H9 (cell line): ENCODE results near the gene ITPR2. TPM values are rescaled to one million over a fixed set of nuclear protein-coding genes. Genes with fewer than 3 reads are reported as not detected.

Experiments
- DNase-seq: peaks from one replicate; pipeline ENCODE4 v3.0.0-alpha.2; 2017
- H2AFZ ChIP-seq: one replicate; pipeline ENCODE4 v1.6.1; 2013; ENCODE audit warnings: mild to moderate bottlenecking, low read length, control low read depth, moderate library complexity
- H2AK5ac ChIP-seq: 2 replicates; pipeline ENCODE4 v1.6.1; 2013; ENCODE audit warnings: low read length, control low read depth, mixed read lengths; ENCODE audit not compliant: insufficient read length
- H2BK120ac ChIP-seq: one replicate; pipeline ENCODE4 v1.6.1; 2013; ENCODE audit warnings: low read depth, mild to moderate bottlenecking, low read length, control low read depth, inconsistent platforms; ENCODE audit not compliant: poor library complexity, severe bottlenecking
- H2BK12ac ChIP-seq: 2 replicates; pipeline ENCODE4 v1.6.1; 2013; ENCODE audit warnings: low read length, control low read depth, mixed read lengths, low read depth; ENCODE audit not compliant: insufficient read length
- H2BK15ac ChIP-seq: 2 replicates; pipeline ENCODE4 v1.6.1; 2013; ENCODE audit warnings: low read depth, low read length, control low read depth
- H2BK20ac ChIP-seq: one replicate; pipeline ENCODE4 v1.6.1; 2013; ENCODE audit warnings: low read depth, mild to moderate bottlenecking, low read length, control low read depth, inconsistent platforms; ENCODE audit not compliant: poor library complexity, severe bottlenecking
- H2BK5ac ChIP-seq: 2 replicates; pipeline ENCODE4 v1.6.1; 2013; ENCODE audit warnings: low read length, control low read depth, mixed read lengths; ENCODE audit not compliant: insufficient read length
- H3K14ac ChIP-seq: 2 replicates; pipeline ENCODE4 v1.6.1; 2013; ENCODE audit warnings: low read length, control low read depth; ENCODE audit not compliant: insufficient read depth
- H3K18ac ChIP-seq: 2 replicates; pipeline ENCODE4 v1.6.1; 2013; ENCODE audit warnings: low read depth, mild to moderate bottlenecking, mixed read lengths, low read length, control low read depth; ENCODE audit not compliant: insufficient read length
- H3K23ac ChIP-seq: 2 replicates; pipeline ENCODE4 v1.6.1; 2013; ENCODE audit warnings: low read length, control low read depth, mixed read lengths, low read depth; ENCODE audit not compliant: insufficient read length
- H3K23me2 ChIP-seq: 2 replicates; pipeline ENCODE4 v1.6.1; 2013; ENCODE audit warnings: low read depth, mild to moderate bottlenecking, mixed read lengths, low read length, control low read depth; ENCODE audit not compliant: insufficient read length, poor library complexity, severe bottlenecking
- H3K27ac ChIP-seq: 2 replicates; pipeline ENCODE4 v1.5.1; 2013; ENCODE audit warnings: low read length, control low read depth, mixed read lengths, low read depth; ENCODE audit not compliant: insufficient read length
- H3K27me3 ChIP-seq: 2 replicates; pipeline ENCODE4 v1.6.1; 2013; ENCODE audit warnings: low read length, control low read depth, inconsistent platforms; ENCODE audit not compliant: insufficient read depth
- H3K4ac ChIP-seq: 2 replicates; pipeline ENCODE4 v1.6.1; 2013; ENCODE audit warnings: low read depth, mild to moderate bottlenecking, control low read depth, inconsistent platforms, low read length, moderate library complexity
- H3K4me1 ChIP-seq: 2 replicates; pipeline ENCODE4 v1.6.1; 2013; ENCODE audit warnings: low read length, control low read depth, inconsistent platforms; ENCODE audit not compliant: insufficient read depth
- H3K4me2 ChIP-seq: 2 replicates; pipeline ENCODE4 v1.6.1; 2013; ENCODE audit warnings: low read length, control low read depth, mixed read lengths; ENCODE audit not compliant: insufficient read length, insufficient read depth
- H3K56ac ChIP-seq: 2 replicates; pipeline ENCODE4 v1.6.1; 2013; ENCODE audit warnings: low read depth, mild to moderate bottlenecking, mixed read lengths, low read length, control low read depth; ENCODE audit not compliant: insufficient read length
- H3K79me1 ChIP-seq: 2 replicates; pipeline ENCODE4 v1.6.1; 2013; ENCODE audit warnings: low read depth, mild to moderate bottlenecking, moderate library complexity, low read length, control low read depth, inconsistent platforms; ENCODE audit not compliant: insufficient read depth, poor library complexity, severe bottlenecking
- H3K79me2 ChIP-seq: 2 replicates; pipeline ENCODE4 v1.6.1; 2013; ENCODE audit warnings: low read length, control low read depth, inconsistent platforms; ENCODE audit not compliant: insufficient read depth
- H3K9ac ChIP-seq: 2 replicates; pipeline ENCODE4 v1.6.1; 2013; ENCODE audit warnings: low read length, control low read depth, mixed read lengths; ENCODE audit not compliant: insufficient read length; ENCODE audit errors: extremely low read depth
- H3K9me3 ChIP-seq: one replicate; pipeline ENCODE4 v1.6.1; 2013; ENCODE audit warnings: low read depth, low read length, inconsistent platforms; ENCODE audit not compliant: control insufficient read depth
- H3T11ph ChIP-seq: one replicate; pipeline ENCODE4 v1.6.1; 2013; ENCODE audit warnings: mild to moderate bottlenecking, low read length, control low read depth, inconsistent platforms
- H4K20me1 ChIP-seq: one replicate; pipeline ENCODE4 v1.6.1; 2013; ENCODE audit not compliant: control insufficient read depth, insufficient read length, insufficient read depth
- H4K5ac ChIP-seq: 2 replicates; pipeline ENCODE4 v1.6.1; 2013; ENCODE audit warnings: low read depth, mild to moderate bottlenecking, mixed read lengths, low read length, control low read depth; ENCODE audit not compliant: insufficient read length
- H4K8ac ChIP-seq: replicated peaks from 2 replicates; pipeline ENCODE4 v1.6.1; 2013; ENCODE audit warnings: low read length, control low read depth, mixed read lengths, low read depth; ENCODE audit not compliant: insufficient read length
- H4K91ac ChIP-seq: 2 replicates; pipeline ENCODE4 v1.6.1; 2013; ENCODE audit warnings: low read depth, mild to moderate bottlenecking, moderate library complexity, mixed read lengths, low read length, control low read depth; ENCODE audit not compliant: insufficient read length
- H3K27ac Mint-ChIP-seq, 3 experiments: 2 replicates in 2 of 3; 3 replicates in 1 of 3; pipeline ENCODE4 v1.8.0; 2020 to 2021; ENCODE audit warnings: mixed read lengths in 3 of 3, mild to moderate bottlenecking in 1 of 3, moderate library complexity in 1 of 3
- H3K27me3 Mint-ChIP-seq: 2 replicates; pipeline ENCODE4 v1.8.0; 2021; ENCODE audit warnings: low read depth, mild to moderate bottlenecking, moderate library complexity, mixed read lengths
- H3K36me3 Mint-ChIP-seq, 3 experiments: 2 replicates in 2 of 3; 3 replicates in 1 of 3; pipeline ENCODE4 v1.8.0; 2020 to 2021; ENCODE audit warnings: low read depth in 3 of 3, mixed read lengths in 3 of 3; ENCODE audit not compliant: insufficient read depth in 1 of 3
- H3K4me1 Mint-ChIP-seq, 2 experiments: 2 replicates each; pipeline ENCODE4 v1.8.0; 2020; ENCODE audit warnings: mixed read lengths in 2 of 2
- H3K4me3 Mint-ChIP-seq, 2 experiments: 2 replicates in 1 of 2; 3 replicates in 1 of 2; pipeline ENCODE4 v1.8.0; 2020 to 2021; ENCODE audit warnings: mild to moderate bottlenecking in 2 of 2, mixed read lengths in 2 of 2, moderate library complexity in 1 of 2
- H3K9me3 Mint-ChIP-seq, 2 experiments: 2 replicates in 1 of 2; 3 replicates in 1 of 2; pipeline ENCODE4 v1.8.0; 2020; ENCODE audit warnings: mild to moderate bottlenecking in 2 of 2, mixed read lengths in 2 of 2, moderate library complexity in 1 of 2
- WGBS: extraction: QIAGEN DNeasy Blood & Tissue Kit; methylation state at CpG from one replicate; pipeline ENCODE4 v1.1.7; 2013; ENCODE audit warnings: missing lambda C conversion rate, low lambda C conversion rate, mixed read lengths; ENCODE audit not compliant: insufficient read length; ENCODE audit errors: extremely low coverage; 5-methylcytosine and 5-hydroxymethylcytosine counted together
- total RNA-seq: library from RNA; stranded (reverse); gene quantifications from 2 replicates; pipeline ENCODE4 v1.2.1, GENCODE V29; 2021
- TF ChIP-seq, protein P1 (sequence below): fragments of 200-600 bp; sonication (generic); conservative IDR thresholded peaks from 3 replicates; pipeline ENCODE4 v1.8.0; 2021; ENCODE audit warnings: antibody characterized with exemption, mild to moderate bottlenecking

The ITPR2 gene
- total RNA-seq, 1 experiment from 2014 or later: 14.8 TPM

DNA sequence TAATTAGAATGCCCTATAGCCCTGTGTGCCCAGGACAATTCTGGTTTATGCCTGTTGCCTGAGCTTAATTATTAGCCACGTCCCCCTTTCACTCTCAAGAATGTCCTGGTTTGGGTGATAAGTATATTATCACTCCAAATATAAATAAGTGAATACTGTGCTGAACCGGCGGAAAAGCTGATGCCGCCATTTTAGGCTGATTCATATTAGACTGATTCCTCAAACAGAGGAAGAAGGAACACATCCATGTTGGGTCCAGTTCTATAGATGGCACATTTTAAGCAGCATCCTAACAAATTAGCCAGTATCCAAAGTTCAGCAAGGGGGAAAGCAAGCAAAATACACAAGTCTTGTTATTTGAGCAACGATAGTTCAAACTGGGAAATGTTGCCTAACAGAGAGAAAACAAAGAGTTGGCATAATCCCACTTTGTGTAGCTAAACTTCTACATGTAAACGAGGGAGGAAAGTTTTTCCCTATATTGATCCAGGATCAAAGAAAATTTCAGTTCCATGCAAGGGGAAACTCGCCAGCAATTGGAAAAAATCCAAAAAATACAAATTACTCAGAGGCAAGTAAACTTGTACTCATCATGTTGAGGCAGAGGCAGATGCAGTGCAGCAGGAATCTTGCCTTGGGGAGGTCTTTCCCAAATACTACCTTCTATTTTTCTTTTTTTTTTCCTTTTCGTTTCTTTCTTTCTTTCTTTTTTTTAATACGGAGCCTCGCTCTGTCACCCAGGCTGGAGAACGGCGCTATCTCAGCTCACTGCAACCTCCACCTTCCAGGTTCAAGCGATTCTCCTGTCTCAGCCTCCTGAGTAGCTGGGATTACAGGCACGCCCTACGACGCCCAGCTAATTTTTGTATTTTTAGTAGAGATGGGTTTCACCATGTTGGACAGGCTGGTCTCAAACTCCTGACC is 96.2 kb downstream of the ITPR2 start:
- H3K9me3 ChIP-seq: peaks cover 9% of the 10 kb centered on the region
- no peak overlapping the region for H4K5ac ChIP-seq
- WGBS: no CpG with 5 or more reads among the region's 16 CpGs
- no peak overlapping the region for H4K91ac ChIP-seq
- no peak overlapping the region for H2AK5ac ChIP-seq
- no peak overlapping the region for H3K56ac ChIP-seq
- no peaks in the 10 kb centered on the region for H3K23me2 ChIP-seq
- no peak overlapping the region for H3K18ac ChIP-seq
- peaks cover 4% of the 10 kb centered on the region; the same call in 1 of the 2 replicates for H3K79me2 ChIP-seq
- no peak overlapping the region for H3K27ac ChIP-seq
- no peak overlapping the region for H3K4me2 ChIP-seq
- no peaks in the 10 kb centered on the region for H3K27me3 Mint-ChIP-seq
- H2BK12ac ChIP-seq: no peak overlapping the region
- TF ChIP-seq, protein P1, sequence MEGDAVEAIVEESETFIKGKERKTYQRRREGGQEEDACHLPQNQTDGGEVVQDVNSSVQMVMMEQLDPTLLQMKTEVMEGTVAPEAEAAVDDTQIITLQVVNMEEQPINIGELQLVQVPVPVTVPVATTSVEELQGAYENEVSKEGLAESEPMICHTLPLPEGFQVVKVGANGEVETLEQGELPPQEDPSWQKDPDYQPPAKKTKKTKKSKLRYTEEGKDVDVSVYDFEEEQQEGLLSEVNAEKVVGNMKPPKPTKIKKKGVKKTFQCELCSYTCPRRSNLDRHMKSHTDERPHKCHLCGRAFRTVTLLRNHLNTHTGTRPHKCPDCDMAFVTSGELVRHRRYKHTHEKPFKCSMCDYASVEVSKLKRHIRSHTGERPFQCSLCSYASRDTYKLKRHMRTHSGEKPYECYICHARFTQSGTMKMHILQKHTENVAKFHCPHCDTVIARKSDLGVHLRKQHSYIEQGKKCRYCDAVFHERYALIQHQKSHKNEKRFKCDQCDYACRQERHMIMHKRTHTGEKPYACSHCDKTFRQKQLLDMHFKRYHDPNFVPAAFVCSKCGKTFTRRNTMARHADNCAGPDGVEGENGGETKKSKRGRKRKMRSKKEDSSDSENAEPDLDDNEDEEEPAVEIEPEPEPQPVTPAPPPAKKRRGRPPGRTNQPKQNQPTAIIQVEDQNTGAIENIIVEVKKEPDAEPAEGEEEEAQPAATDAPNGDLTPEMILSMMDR: no peak
- H3K4me1 Mint-ChIP-seq: peaks cover 2 to 9% of the 10 kb centered on the region in 2 experiments
- peaks cover 10 to 11% of the 10 kb centered on the region in 2 experiments; a peak in 4 of 5 replicates for H3K9me3 Mint-ChIP-seq
- no peak overlapping the region for H3K23ac ChIP-seq
- H3K4me3 Mint-ChIP-seq: no peak overlapping the region
- H3K14ac ChIP-seq: no peak overlapping the region
- no peak overlapping the region for H3K27ac Mint-ChIP-seq
- H3T11ph ChIP-seq: no peak overlapping the region
- H4K20me1 ChIP-seq: no peaks in the 10 kb centered on the region
- H3K36me3 Mint-ChIP-seq: peaks cover 4 to 14% (median 8%) of the 10 kb centered on the region in 3 experiments; a peak in 5 of 7 replicates
- no peak overlapping the region for H3K9ac ChIP-seq
- H3K4ac ChIP-seq: no peak overlapping the region
- no peak overlapping the region for H4K8ac ChIP-seq
- H2BK120ac ChIP-seq: no peak overlapping the region
- no peak overlapping the region for H2AFZ ChIP-seq
- no peak for DNase-seq
- no peak overlapping the region for H2BK5ac ChIP-seq
- H3K79me1 ChIP-seq: no peaks in the 10 kb centered on the region
- no peaks in the 10 kb centered on the region for H3K27me3 ChIP-seq
- peaks cover 3% of the 10 kb centered on the region; the same call in 1 of the 2 replicates for H3K4me1 ChIP-seq
- no peak overlapping the region for H2BK20ac ChIP-seq
- H2BK15ac ChIP-seq: no peak overlapping the region
